ENCODE data around the gene PACS2.

Gene PACS2

DNA sequence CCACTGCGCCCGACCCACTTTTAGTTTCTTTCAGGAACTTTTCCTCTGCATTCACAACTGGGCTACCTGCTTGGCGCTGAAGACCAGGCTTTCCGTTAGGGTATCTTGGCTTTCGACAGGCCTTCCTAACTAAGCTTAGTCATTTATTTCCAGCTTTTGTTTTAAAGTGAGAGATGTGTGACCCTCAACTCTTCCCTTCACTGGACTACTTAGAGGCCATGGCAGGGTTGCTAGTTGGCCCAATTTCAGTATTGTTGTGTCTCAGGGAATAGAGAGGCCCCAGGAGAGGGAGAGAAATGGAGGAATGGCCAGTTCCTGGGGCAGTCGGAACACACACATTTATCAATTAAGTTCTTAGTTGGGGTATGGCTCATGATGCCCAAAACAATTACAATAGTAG, 115.5 kb downstream of the PACS2 start:
- no peak for DNase-seq

GRCh38 chr14:105430565-105430964, 116.0 kb downstream of the PACS2 start:
- DNase-seq, result no peak

GRCh38 chr14:105431256-105431655, 116.7 kb downstream of the PACS2 start:
- no peak for DNase-seq

GRCh38 chr14:105432657-105433056, 118.1 kb downstream of the PACS2 start:
- no peak for DNase-seq

- no peak for DNase-seq
Measured at GRCh38 chr14:105433161-105433605, 118.6 kb downstream of the PACS2 start.

DNA sequence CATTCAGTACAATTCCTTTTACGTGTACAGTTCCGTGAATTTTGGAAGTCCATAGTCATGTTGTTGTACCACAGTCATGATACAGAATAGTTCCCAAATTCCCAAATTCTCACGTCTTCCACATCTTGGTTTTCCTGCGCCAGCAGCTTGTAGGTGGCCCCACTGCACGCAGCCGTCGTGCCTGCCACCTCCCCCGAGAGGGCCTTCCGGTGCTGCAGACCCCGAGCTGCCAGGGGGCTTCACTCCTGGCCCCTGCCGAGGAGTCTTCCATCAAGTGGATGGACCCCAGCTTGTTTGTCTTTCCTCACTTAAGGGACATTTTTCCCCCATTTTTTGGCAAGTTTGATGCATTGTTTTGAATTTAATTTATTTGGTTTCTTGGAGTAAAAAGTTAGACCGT, 121.9 kb downstream of the PACS2 start:
- DNase-seq, result no peak

GRCh38 chr14:105436891-105437722, 122.6 kb downstream of the PACS2 start:
- no peak for DNase-seq

DNA sequence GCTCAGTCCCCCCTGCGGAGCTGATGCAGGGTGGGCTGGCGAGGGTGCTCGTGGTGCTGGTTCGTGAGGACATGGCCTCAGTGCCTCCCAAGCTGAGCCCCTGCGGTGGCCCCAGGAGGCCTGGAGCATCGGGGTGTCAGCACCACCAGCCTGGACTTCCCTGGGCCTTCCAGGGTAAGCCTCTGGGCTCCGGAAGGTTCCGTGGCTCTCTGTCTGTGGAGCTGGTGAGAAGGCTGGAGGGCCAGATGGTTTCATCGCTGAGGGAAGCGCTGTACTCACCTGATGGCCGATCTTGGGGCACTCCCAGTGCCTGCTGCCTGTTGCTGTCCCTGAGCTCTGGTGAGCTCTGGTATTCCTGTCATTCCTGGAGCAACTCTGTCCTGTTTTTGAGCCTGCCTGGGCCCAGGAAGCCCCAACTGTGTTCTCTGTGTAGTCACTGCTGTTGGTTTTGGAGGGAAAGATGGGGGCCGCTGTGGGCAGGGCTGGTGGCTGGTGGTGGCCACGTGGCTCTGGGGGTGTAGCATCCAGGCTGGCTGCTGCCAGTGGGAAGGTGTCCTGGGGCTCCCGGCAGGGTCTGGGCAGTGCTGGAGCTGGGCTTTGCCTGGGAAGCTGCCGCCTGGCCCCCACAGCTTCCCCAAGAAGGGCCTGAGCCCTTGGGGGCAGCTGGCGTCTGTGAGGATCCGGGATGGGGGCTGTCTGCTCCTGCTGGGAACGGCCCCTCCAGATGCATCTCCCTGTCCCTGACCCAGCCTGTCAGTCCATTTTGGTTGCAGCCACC, 123.4 kb downstream of the PACS2 start:
- no peak for DNase-seq

GRCh38 chr14:105439179-105439578, 124.6 kb downstream of the PACS2 start:
- no peak for DNase-seq

DNA sequence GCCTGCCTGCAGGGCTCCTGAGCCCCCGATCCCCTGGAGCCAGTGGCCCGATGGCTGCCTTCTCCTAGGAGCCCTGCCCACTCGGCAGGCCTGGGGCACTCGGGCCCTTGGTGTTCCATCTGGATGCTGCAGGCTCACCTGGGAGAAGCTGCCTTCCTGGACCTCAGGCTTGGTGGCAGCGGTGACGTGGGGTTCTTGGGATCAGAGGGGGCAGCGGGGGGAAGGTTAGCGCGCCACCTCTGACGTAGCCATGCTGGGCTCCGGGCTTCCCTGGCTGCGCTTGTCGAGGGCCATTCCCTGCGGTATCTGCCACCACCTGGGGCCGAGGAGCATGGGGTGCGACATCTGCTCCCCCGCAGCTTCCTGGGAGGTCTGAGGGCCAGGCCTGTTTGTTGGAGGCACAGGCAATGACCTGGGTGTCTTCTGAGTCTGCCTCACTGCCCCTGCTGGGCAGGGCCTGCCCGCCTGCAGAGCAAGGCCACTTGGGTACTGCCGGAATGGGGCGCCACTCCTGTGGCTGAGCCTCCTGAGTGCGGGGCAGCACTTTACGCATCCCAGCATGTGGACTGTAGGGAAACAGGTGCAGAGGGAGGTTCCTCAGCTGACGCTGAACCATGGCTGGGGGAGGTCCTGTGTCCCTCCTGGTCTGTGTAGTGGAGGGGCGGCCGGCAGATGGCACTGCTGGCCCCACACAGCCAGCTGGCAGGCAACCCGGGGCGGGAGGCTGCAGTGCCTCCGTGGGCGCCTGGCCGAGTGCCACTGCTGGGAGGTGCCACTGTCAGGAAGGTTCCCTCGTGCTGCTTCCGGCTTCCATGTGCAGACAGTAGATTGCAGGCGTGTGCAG, 125.4 kb downstream of the PACS2 start:
- DNase-seq, result no peak

DNA sequence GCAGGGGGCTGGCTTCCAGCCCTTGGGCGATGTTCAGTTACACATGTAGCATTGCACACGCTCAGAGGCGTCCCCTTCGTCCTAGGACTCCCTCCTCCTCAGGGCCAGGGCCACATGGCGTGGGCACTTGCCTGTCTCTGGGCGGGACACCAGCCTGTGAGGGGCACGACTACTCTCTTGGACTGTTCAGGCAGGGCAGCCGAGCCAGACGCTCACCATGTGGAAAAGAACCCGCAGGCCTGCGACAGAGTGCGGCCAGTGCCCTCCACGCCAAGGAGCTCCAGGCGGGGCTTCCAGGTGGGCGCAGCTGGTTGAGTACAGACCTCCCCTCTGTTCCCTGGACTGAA, 126.0 kb downstream of the PACS2 start:
- DNase-seq, result no peak

DNA sequence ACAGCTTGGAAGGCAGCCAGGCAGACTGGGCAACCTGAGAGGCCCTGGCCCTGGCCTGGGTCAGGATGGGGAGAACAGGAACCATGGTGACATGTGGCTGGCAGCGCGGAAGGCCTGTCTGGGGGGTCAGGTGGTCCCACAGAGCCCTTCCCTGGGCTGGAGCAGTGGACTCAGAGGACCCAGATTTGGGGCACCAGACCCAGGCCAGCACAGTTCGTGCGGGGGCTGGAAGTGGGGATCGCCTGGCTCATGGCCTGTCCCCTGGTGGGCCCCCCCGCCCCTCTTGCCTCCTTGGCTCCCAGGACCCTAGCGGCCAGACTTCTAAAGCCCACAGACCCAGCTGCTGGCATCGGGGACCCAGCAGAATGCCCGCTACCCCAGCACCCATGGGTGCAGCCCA, 126.4 kb downstream of the PACS2 start:
- DNase-seq, result no peak

GRCh38 chr14:105442125-105442524, 127.6 kb downstream of the PACS2 start:
- no peak for DNase-seq

GRCh38 chr14:105442834-105443233, 128.3 kb downstream of the PACS2 start:
- no peak for DNase-seq

DNA sequence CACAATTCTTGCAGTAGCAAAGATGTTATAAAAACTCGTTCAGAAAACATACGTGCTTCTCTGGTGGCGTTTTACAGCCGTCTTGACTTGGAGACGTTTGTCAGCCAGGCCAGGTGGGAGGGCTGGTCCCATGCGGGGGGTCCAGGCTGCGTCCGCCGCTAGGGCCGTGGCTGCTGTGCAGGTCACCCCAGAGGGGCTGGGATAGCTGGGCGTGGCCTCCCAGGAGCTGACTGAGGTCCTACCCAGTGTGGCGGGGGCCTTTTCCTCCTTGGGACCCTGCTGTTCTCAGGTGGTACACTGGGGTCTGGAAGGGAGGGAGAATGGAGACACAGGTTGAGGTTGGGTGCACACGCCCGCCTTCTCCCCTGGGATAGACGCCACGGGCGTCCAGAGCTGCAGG, 130.3 kb downstream of the PACS2 start:
- no peak for DNase-seq

- DNase-seq, result no peak
Measured at GRCh38 chr14:105445290-105445689, 130.7 kb downstream of the PACS2 start.

GRCh38 chr14:105445901-105446845, 131.6 kb downstream of the PACS2 start:
- DNase-seq, result no peak

- no peak for DNase-seq
Measured at GRCh38 chr14:105446971-105447370, 132.4 kb downstream of the PACS2 start.

Measured in NK-92 treated with Interleukin-12 subunit alpha and Interleukin-12 subunit beta, amount 100 ng/mL, for 24 hours (cell line).